NCI-H526 treated with DMSO at 0.1 percent for 48 hours (cell line): ENCODE data around the gene FADS6.

Source experiments
- DNase-seq: peaks from one replicate; lab custom pipeline; 2025; lab: John Stamatoyannopoulos, UW

Gene FADS6, protein sequence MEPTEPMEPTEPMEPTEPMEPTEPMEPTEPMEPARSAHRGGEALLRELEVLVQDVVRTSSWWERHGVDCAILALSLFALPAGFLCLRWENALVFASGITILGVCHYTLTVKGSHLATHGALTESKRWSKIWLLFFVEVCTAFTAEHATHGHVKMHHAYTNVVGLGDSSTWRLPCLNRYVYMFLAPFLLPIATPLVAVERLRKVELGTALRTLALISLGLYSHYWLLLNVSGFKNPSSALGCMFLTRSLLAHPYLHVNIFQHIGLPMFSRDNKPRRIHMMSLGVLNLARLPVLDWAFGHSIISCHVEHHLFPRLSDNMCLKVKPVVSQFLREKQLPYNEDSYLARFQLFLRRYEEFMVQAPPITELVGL

DNA sequence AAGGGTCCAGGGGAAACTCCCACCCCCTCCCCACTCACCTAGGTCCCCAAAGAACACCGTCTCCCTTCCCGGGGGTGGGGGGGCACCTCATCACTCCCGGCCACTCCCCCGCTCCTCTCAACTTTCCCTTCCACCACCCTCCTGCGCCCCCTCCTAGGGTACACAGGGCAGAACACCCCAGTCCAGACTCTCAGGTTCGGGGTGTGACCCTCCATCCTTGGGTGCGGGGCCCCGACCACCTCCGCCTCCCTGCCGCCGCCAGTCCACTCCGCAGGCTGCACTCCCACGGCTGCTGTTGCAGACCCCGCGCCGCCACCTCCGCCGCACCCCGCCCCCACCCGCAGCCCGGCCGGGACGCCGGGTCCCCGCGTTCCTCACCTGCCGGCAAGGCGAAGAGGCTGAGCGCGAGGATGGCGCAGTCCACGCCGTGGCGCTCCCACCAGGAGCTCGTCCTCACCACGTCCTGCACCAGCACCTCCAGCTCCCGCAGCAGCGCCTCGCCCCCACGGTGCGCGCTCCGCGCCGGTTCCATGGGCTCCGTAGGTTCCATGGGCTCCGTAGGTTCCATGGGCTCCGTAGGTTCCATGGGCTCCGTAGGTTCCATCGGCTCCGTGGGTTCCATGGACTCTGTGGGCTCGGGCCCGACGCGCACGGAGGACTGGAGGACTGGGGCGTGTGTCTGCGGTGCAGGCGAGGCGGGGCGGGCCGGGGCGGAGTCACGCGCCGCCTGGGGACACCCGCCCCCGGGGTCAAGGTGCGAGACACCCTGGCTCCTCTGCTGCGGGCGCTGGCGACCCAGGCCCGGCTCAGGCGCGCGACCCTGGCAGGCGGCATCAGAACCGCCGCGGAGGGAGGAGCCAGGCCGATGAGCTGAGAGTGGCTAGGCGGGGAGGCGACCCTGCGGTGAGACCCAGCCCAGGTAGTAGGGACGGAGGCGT, at the start of gene FADS6:
Gene FADS6 (minus strand): TSS at position 660 of the 938 bp plus-strand sequence. CDS start 38 bp downstream, at position 622.
- no peak for DNase-seq

DNA sequence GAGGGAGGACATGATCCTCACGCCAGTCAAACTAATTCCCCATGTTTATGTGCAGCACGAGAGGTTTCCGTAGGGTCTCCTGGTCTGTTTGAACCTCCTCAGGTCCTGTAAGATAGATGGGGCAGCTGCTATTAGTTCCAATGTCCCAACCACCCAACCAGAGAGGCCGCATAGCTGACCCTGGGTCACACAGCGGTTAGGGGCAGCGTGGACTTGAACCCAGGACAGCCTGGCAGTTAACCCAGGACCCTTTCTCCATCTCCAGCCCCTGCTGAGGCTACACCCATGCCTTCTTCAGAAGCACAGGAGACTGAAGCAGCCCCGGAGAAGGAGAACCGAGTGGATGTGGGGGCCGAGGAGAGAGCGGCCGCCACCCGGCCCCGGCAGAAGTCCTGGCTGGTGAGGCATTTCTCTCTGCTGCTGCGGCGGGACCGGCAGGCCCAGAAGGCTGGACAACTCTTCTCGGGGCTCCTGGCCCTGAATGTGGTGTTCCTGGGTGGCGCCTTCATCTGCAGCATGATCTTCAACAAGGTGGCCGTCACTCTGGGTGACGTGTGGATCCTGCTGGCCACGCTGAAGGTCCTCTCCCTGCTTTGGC, 47.8 kb upstream of the FADS6 start:
- DNase-seq = no peak

DNA sequence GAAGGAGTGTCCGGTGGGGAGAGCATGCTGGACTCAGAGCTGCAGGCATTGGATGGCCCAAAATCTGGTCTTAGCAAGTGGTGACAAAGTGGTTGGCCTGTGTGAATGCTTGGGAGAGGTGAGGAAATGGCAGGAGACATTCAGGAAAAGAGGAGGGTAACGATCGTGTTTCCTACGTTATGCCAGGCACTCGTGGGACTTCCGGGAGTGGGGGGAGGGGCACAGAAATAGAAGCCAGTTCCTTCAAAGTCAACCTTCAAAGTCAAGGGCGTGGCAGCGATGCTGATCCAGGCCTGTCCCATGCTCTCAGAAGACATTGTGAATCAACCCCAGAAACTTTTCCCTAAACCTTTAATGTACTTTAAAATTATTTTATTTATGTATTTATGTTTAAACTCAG, 46.1 kb upstream of the FADS6 start:
- DNase-seq = no peak

DNA sequence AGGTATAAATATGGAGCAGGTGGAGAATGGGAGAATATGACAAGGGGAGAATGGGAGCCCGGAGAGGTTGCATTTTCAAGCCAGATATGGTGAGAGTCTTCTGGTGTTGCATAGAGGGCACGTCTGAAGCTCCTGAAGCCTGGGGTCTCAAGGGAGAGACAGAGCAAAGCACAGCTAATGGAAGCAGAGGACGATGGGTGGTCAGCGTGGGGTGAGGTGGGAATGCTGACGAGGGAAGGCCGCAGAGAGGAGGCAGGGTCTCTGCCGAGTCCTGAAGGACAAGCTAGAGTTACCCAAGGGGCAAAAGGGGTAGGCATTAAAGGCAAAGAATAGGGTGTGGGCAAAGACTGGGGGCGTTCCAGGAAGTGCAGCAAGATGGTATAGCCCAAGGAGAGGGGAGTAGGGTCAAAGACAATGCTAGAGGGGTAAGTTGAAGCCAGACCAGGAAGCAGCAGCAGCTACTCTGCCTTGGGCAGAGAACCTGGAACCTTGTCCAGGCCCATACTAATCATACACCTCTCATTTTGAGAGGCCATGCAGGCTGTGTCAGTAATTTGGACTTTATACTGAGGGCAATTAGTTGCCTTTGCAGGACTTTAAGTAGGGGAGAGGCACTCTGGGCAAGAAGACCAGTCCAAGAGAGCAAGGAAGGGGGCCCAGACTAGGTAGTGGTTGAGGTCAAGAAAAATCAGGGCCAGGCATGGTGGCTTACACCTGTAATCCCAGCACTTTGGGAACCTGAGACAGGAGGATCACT, 44.9 kb upstream of the FADS6 start:
- no peak for DNase-seq

DNA sequence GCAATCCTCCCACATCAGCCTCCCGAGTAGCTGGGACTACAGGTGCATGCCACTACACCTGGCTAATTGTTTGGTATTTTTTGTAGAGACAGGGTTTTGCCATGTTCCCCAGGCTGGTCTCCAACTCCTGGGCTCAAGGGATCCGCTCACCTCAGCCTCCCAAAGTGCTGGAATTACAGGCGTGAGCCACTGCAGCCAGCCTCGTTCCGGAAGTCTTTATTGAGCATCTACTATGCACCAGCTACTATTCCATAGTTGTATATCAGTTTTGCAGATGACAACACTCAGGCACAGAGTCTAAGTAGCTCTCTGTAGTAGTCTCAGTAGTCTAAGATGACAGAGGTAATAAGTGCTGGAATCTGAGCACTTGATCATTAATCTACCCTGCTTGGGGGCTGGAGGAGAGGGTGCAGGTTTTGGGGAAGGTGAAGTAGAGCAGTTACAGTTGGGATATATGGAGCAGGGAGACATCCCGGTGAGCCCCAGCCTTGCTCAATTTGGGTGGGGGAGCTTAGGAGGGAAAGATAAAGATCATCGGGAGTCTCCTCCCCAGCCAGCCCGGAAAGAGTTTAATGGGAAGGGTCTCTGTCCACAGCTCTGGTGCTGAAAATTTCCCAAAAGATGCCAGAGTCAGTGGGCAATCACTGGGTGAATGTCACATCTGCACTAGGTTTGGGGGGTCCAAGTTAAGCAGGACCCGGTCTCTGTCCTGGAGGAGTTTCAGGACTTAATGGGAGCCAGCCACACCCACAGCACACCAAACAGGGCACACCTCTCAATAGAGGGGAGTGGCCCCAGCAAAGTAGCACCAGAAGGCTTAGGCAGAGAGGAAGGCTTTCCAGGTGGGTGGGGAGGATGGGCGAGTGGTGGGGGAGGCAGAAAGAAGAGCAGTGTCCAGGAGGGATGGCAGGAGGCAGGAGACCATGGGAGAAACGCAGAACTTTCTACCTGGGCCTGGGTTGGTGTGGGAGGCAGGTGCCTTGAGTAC, 43.9 kb upstream of the FADS6 start:
- no peak for DNase-seq

DNA sequence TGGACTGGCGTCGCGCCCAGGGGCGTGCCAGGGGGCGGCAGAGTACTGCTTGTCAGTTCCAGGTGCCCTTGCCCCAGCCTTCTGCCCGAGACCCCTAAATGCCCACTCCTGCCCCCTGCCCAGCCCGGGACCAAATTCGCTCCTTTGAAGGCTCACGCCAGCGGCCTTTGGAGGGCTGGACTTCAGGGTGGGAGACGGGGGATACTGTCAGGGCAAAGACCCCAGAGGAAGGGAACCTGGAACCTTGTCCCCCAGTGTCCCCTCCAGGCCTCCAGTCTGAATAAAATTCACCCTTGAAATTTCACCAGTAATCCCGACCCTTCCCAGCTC, 43.0 kb upstream of the FADS6 start:
- no peak for DNase-seq

DNA sequence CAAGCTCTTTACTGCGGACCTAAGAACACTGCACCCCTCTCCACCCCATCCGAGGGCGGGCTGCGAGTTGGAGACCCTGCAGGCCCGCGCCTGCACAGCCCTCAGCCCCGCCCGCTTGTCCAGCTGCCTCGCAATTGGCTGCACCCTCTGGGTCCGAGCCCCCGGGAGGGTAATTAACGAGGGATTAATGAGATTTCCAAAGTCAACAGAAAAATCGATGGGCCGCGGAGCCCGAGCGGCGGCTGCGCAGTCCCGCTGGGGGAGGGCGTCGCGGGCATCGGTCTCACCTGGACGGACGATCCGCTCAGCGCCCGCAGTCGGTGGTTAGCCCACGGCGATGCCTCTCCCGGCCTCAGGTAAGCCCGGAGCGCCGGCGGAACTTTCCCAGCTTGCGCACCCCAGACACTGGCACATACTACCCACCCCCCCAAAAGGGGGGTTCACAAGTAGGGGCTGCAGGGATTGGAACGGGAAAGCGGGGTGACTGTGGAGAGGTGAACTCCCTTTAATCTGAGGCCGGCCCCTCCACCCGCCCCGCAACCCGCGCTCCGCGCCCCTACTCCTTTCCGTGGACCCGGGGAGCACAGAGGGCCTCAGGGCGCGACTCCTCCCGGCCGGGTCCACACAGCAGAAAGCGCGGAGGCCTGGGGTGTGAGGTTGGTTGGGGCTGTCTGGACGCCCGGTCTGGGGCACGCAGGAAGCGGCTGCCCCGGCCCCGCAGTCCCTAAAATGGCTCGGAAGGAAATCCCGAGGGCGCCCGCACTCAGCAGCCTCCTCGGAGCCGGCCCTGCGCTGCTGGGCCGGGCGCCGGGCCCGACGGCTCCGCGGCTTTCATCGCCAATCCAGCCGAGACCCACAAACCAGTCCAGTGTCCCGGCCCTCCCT, 42.4 kb upstream of the FADS6 start, which contains the start of gene OTOP3:
Gene OTOP3 (plus strand): TSS at position 314 of the 885 bp plus-strand sequence. CDS start 24 bp downstream, at position 338.
- DNase-seq = no peak

DNA sequence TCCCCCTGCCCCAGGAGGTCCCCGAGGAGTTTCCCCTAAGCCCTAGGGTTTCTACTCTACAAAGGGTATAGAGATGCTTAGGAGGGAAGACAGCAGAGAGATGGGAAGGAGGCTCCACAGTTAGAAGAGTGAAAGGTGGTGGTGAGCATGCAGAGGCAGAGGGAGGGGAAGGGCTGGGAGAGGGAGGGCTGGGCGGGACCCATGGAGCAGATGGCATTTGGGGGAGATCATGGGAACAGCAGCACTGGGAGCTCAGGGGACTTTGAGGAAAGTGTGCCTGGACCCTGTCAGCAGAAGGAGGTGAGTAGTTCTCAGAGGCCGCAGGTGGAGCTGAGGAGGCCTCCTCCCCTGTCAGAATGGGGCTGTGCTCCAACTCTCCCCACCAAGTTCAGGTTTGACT, 41.6 kb upstream of the FADS6 start:
- DNase-seq = no peak

DNA sequence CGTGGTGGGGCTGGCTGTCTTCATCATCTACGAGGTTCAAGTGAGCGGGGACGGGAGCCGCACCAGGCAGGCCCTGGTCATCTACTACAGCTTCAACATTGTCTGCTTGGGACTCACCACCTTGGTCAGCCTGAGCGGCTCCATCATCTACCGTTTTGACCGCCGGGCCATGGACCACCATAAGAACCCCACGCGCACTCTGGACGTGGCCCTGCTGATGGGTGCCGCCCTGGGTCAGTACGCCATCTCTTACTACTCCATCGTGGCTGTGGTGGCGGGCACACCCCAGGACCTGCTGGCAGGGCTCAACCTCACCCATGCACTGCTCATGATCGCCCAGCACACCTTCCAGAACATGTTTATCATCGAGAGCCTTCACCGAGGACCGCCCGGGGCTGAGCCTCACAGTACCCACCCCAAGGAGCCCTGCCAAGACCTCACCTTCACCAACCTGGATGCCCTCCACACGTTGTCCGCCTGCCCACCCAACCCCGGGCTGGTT, 37.2 kb upstream of the FADS6 start:
- no peak for DNase-seq

DNA sequence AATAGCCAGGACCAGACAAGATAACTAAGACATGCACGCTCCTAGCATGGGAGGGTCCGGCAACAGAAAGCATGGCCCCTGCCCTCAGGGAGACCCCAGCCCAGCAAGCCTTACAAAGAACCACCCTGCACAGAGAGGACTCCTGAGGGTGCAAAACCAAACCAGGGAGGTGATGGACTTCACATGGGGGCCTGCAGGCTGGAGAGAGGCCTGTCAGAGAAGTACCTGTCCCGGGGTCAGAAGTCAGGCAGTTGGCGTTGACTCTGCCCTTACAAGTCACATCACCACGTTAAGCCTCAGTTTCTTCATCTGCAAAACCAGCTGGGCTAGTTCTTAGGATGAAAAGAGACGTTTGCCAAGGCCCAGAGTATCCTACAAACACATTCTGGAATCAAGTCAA, 35.4 kb upstream of the FADS6 start:
- no peak for DNase-seq

DNA sequence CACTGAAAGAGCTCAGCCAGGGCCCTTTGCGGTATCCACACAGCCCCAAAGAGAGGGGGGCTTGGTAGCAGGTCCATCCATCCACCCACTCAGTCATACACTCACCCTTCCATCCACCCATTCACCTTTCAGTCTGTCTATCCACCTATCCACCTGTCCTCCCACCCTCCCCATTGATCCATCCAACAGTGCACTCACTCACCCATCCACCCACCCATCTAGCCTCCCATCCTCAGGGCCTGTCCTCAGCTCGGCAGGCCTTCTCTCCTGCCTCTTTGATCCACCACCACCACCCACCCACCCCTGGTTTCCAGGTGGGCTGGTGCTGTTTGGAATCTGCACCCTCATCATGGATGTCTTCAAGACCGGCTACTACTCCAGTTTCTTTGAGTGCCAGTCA, 31.8 kb upstream of the FADS6 start:
- no peak for DNase-seq

DNA sequence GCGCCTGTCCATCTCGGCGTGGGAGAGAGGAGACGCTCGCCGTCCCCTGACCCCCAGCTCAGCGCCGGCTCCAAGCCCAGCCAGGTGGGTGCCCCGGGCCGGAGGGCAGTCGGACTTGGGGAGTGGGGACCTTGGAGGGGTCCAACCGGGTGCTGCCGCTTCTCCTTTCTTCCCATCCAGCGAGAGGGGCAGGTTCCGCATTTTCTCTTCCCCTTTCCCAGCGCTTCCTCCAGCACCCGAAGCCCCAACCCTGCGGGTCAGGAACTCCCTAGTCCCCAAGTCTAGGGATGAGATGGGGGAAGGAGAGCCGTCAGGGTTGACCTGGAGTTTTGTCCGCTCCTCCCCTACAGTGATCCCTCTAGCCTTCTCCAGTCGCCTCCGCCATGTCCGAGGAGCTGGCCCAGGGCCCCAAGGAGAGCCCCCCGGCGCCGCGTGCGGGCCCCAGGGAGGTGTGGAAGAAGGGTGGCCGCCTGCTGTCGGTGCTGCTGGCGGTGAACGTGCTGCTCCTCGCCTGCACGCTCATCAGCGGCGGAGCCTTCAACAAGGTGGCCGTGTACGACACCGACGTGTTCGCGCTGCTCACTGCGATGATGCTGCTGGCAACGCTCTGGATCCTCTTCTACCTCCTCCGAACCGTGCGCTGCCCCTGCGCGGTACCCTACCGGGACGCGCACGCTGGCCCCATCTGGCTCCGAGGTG, 31.0 kb upstream of the FADS6 start, which contains the start of gene OTOP2:
Gene OTOP2 (plus strand): TSS at position 24 of the 699 bp plus-strand sequence. CDS start 360 bp downstream, at position 384.
- no peak for DNase-seq

DNA sequence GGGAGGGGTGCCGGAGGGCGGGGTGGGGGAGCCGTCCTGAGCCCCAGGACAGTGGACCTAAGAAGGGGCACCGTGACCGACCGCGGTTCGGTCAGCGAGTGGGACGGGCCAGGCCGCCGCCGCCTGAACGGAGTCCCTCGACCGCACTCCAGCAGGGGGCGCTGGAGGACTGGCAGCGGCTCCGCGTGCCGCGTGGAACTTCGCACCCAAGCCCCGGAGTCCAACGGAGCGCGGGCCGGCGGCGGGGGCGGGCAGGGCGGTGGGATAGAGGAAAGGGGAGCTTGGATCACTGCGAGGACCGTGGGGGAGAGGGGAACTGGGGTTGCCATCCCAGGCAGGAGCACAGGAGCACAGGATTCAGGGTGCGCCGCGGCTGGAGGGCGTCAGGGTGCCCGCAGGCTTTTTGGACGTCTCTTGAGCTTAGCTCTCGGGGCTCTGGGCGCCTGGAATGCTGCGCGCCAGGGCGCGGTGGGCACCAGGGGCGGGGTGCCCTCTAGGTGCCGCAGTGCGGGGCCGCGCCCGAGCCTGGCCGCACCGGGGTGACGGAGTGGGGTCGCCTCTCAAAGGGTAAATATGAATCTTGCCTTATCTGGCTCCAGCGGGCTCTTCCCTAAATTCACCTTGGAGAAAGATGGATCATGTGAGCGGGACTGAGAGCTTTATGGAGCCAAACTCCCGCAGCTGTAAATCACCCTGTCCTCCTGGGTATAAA, 30.3 kb upstream of the FADS6 start:
- peak; percentile 34 for DNase-seq

DNA sequence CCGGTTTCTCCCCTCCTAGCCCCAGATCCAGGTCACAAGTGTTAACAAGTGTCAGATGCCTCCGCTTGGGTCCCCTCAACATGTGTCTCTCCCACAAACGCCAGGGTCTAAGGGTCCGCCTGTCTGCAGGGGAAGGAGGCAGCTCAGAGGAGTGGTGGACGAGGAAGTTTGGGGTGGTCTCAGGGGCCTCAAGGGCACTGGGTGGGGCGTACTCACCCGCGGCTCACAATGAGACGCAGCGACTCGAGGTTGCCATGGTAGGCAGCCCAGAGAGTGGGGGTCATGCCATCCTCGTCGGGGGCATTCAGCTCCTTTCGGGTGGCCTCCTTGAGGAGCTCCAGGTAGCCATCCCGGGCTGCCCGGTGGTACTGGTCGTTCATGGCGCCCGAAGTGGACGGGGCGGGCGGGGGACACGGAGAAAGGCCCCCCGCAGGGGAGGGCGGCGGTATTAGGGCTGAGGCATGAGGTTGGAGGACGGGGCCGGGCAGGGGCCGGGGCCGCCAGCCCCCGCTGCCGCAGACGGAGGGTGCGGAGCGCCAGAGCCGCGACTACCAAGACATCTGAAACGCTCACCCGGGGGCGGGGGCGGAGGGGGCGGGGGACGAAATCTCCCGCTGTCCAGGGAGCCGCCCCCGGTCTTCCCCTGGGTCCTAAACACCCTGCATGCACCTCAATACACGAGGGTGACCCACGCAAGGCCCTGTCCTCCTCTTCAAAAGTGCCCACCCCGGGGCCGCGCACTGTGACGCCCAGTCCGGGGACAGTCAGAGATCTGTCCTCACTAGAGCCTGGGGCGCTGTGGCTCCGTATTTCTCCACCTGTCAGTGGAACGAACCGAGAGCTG, 29.5 kb upstream of the FADS6 start, which contains the start of gene USH1G:
Gene USH1G (minus strand): TSS at position 562 of the 844 bp plus-strand sequence. CDS start 182 bp downstream, at position 380.
- no peak for DNase-seq

DNA sequence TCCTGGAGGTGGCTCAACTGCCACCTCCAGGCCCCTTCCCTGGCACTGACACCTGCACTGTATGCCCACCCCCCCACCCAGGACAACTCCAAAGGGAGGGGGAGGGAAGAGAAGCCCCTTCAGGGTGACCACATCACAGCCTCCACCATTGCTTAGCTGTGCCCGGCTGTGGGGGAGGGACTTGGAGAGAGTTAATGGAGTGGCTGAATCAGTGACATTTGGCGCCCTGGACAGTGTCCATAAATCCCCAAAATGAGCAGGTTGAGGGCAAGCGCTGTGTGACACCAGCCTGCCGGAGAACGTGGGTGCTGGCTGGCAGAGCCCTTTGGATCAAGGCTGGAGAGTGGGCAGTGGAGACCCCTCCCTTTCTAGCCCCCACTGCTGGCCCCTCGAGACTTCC, 28.7 kb upstream of the FADS6 start:
- DNase-seq = no peak

DNA sequence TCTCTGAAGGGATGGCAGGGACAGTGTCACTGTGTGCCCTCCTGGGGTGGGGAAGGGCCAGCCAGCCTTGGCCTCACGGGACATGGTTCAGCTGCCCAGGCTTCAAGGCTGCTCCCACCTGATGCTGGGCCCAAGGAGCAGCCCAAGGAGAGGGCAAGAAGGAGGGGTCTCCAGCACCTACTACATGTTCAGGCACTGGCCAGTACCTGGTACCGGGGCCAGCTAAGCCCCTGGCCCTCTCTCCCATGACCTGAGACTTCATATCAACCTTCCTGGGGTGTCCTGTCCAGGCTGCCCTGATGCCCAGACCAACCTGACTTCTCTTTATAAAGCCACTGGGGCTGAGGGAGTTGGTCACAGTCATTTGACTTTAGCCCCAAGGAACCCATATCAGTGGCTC, 28.3 kb upstream of the FADS6 start:
- no peak for DNase-seq
